Anterior cingulate cortex (tissue), 58 donors: ENCODE results near the gene KDELR3.

Source experiments
- DNase-seq, 58 donors: peaks; one replicate each; lab custom pipeline; 2025; lab: John Stamatoyannopoulos, UW

Gene KDELR3

DNA sequence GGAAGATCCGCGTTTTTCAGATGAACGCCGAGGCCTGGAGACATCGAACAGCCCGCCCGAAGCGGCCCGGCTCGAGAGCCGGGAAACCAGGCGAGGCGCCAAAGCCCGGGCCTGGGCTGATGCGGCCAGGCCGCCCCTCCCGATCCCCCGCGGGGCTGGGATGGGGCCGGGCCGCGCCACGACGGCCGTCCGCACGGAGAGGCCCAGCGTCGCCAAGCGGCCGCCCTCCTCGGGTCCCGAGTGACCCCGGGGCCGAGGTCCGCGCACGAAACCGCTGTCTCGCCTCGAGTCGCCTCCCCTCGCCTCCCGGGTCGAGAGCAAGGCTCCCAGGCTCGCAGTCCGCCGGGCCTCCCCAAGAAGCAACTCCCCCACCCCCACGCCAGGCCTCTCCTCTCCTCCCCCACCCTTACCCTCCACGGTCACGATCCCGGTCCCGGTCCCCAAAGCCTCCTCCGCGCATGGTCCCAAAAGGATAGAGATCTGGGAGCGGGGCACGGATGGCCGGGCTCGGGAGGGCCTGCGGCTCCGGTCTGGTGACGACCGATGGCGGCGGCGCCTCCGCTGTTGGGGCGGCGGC, 37.7 kb downstream of the KDELR3 start:
- peak in 55 of 58 donors; percentile 29 to 90 (median 72) for DNase-seq

GRCh38 chr22:38506118-38506962, 38.4 kb downstream of the KDELR3 start, which contains the start of gene DDX17:
DDX17 (minus strand) TSS chr22:38506311.
- DNase-seq, result peak; percentile 69 to 98 (median 94)

GRCh38 chr22:38510416-38510970, 42.6 kb downstream of the KDELR3 start:
- no peak for DNase-seq

- DNase-seq, result no peak
These were observed 45.2 kb downstream of the KDELR3 start for GRCh38 chr22:38513063-38513462.

DNA sequence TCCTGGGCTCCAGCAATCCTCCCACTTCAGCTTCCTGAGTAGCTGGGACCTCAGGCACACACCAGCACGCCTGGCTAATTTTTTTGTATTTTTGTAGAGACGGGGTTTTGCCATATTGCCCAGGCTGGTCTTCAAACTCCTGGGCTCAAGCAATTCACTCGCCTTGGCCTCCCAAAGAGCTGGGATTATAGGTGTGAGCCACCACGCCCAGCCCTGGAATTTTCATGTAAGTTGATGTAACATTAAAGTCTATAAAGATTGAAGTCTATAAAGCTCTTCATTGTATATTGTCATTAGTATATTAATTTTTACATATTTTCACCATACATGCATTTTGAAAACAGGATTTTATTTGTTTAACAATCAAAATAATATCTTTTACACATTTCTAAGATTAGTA, 50.7 kb downstream of the KDELR3 start:
- no peak for DNase-seq

DNA sequence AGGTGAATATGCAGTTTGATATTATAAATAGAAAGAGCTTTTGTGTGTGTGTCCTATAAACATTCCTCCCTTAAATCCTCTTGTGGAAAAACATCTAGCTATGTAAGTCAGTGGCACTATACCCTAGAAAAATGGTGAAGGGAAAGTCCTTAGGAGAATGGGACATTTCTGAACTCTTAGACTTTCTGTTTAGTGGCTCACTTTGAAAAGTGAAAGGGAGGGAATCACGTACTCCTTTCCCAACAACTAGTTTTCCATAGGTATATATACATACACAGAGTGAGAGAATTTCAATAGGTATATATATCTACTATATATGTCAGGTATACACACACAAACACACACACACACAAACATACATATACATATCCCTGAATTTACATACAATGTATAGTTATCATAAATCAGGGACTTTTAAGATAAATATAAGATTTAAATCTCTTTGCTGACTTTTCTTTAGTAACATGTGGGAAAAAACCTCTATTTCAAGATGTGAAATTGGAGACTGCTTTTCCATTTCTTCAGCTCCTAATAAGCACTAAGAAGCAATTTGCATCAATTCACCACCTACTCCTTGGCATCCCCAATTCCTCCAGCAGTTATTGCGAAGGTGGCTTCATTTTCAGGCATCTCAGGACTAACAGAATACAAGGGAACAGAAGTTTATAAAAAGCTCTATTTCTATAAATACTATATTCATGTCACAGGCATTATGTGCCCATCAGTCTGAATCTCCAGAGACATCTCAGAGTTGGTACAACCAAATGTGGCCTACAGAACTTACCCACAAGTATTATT, 51.8 kb downstream of the KDELR3 start:
- DNase-seq, result peak in 2 of 58 donors; percentile 1 to 7

GRCh38 chr22:38523029-38523428, 55.1 kb downstream of the KDELR3 start:
- no peak for DNase-seq

GRCh38 chr22:38523479-38523878, 55.6 kb downstream of the KDELR3 start:
- DNase-seq, result no peak

DNA sequence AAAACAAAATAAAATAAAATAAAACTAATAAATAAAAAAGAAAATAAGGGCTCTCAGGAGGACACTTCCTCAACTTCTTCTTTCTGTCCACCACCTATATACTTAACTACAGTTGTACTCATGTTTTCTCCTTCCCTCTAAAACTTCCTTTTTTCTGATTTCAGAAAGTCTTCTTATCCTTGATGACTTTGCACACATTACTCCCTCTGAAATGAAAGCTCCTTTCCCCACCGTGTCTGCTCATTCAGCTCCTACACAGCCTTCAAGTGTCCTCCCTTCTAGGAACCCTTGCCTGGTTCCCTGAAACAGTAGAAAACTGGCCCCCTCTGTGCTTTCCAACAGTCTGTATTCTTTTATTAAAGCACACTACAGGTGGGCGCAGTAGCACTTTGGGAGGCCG, 56.5 kb downstream of the KDELR3 start:
- DNase-seq, result no peak

GRCh38 chr22:38531251-38531938, 63.5 kb downstream of the KDELR3 start:
- no peak for DNase-seq
